Erythroblast (primary cell): ENCODE results near the gene SLC15A3.

Source experiments
- DNase-seq, 2 experiments: peaks; one replicate each; lab custom pipeline; 2025; lab: John Stamatoyannopoulos, UW
- GATA1 ChIP-seq: IDR thresholded peaks from 2 replicates; pipeline ENCODE4 v1.6.1; 2011; ENCODE audit warnings: low read depth, mild to moderate bottlenecking, control low read depth, low read length, moderate library complexity
- POLR2A ChIP-seq: IDR thresholded peaks from 2 replicates; pipeline ENCODE4 v1.6.1; 2011; ENCODE audit warnings: mild to moderate bottlenecking, low read length

Gene SLC15A3

DNA sequence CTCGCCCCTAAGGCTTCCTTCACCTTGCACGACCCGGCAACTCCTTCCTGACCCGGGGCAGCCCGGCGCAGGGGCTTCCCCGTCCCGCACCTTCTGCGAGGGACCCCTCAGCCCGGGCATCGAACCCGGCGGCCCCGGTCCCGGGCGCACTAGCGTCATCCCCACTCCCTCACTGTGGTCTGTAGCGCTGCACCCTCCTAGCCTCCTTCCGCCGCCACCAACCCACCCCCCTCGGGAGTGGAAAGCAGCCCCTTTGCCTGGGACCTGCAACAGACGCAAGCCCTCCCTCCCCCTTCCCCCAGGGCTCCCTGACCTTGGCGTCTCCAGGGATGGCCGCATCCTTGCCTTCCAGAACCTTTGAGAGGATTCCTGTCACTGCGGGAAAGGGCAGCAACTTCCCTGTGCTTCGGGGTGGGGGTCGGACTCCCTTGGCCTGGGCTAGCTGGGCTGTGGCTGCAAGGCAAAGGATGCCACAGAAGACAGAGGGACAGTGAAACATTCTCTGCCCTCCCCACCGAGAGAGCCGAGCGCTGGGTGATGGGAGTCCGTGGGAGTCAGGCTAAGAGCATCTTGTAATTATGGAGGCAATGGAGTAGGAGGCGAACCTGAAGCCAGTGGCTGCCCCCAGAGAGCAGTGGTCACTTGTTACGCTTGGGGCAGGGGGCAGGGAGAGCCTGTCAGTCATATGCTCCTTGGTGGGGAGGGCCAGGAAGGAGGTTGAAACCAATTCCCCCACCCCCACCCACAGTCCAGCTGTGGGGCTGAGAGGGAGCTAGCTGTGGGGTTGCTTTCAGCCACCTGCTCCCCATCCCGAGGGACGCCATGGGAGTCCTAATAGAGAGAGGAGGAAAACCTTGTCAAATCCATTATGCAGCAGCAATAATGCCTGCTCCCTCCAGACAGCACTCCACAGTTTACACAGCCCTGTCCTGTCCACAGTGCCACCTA is 26.8 kb downstream of the SLC15A3 start:
- TF ChIP-seq POLR2A: no peak
- TF ChIP-seq GATA1: no peak
- no peak for DNase-seq

DNA sequence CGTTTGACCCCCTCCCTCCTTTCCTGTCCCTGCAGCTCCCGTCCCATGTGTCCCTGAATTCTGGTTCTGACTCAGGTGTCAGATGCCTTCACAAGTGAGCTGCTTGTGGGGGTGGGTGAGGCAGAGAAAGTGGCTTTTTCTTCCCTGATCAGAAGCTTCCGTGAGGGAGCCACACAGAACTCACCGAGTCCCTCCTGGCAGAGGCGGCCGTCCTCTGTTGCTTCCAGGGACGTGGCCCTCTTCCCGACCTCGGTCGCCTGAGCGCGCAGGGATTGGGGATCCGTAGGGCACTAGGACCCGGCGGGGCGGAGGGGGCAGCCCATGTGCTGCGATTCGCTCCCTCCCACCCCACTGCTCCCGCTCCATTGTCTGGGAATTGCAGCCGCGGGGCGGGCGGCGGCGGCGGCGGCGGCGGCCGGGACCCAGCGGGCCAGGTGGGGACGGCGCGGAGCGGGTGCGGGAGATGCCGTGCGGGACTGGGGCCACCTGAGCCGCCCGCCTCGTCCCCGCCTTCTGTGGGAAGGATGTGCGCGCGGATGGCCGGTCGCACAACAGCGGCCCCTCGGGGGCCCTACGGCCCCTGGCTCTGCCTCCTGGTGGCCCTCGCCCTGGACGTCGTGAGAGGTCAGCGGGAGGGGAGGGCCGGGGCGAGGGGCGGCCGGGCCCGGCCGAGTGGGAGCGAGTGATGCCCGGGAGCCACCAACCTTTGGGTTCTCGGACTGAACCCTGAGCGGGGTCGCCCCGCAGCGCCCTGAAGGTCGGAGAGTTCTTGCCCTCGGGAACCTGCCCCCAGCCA is 27.7 kb downstream of the SLC15A3 start, which contains the start of gene TMEM132A:
Gene TMEM132A (plus strand): TSS at position 351 of the 796 bp plus-strand sequence. CDS start 174 bp downstream, at position 525.
- no peak for DNase-seq
- TF ChIP-seq GATA1 (no peak), POLR2A (no peak)

DNA sequence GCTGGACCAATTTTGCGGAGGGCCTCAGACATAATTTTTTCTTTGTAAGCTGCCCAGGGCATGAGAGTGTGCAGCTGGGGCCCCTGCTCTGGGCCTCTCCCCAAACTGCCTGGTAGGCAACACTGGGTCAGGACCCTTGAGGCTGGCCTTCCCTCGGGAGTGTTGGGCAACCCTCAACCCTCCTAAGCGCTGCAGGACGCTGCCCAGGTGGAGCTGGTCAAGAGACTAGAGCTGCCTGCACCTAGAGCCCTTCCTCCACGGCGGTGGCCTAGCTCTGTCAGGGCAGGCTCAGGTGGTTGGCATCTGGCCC is 28.2 kb downstream of the SLC15A3 start:
- TF ChIP-seq POLR2A (no peak), GATA1 (no peak)
- DNase-seq: no peak

DNA sequence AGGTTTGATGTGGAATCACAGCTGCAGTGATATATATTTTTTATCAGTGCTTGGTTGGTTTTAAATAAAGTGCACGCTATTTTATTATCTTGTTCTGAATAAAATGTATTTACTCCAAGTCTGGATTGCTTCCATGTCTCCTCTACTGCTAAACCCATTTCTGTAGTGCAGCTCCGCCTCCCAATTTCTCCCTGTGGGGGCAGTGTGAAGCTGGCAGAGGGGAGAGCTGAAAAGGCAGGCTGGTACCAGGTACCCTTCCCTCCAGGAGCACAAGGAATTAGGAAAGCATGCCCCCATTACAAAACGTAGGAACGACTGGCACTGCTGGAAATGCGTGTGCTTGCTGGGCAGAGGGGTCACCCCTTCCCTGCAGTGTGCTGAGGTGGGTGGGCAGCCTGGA is 28.6 kb downstream of the SLC15A3 start:
- DNase-seq: no peak
- TF ChIP-seq POLR2A: no peak
- TF ChIP-seq GATA1: no peak

DNA sequence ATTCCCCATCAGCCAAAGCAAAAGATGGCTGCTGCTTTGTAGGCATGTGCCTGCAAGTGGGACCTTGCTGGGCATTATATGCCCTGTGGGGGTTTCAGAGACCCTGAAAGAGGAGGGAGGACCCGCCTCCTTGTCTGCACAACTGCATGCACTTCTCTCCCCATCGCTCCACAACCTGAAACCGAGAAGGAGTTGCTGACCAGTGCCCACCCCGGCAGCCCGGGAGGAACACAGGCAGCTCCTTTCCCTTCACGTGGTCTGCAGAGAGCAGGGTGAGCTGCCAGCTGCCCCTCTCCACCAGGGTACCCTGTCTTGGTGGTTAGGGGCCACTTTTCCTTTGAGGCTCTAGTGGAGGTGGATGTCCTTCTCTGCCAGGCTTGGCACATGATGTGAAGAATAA is 29.1 kb downstream of the SLC15A3 start:
- no peak for DNase-seq
- TF ChIP-seq GATA1 (no peak), POLR2A (no peak)

DNA sequence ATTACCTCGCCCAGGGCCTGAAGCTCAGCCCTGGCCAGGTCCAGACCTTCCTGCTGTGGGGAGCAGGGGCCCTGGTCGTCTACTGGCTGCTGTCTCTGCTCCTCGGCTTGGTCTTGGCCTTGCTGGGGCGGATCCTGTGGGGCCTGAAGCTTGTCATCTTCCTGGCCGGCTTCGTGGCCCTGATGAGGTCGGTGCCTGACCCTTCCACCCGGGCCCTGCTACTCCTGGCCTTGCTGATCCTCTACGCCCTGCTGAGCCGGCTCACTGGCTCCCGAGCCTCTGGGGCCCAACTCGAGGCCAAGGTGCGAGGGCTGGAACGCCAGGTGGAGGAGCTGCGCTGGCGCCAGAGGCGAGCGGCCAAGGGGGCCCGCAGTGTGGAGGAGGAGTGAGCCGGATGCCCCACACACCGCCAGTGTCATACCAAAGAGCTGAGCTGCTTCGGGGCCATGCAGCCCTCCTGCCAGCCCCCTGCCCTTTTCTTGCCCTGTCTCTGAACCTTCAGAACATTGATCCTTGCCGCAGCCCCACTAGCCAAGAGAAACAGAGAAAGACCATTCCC is 30.1 kb downstream of the SLC15A3 start:
- no peak for DNase-seq
- no peak for TF ChIP-seq GATA1
- TF ChIP-seq POLR2A: no peak

DNA sequence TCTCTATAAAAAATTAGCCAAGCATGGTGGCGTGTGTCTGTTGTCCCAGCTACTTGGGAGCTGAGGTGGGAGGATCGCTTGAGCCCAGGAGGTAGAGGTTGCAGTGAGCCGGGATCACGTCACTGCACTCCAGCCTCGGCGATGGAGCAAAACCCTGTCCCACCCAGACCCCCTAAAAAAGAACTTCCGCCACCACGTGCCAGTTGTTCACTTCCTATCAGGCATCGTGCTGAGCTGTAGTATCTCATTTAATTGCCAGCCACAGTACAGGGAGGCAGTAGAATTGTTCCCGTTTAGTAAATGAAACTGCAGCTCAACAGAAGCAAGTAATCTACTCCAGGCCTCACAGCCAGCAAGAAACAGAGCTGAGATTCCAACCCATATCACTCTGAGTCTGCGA is 30.7 kb downstream of the SLC15A3 start:
- DNase-seq: no peak
- TF ChIP-seq POLR2A (no peak), GATA1 (no peak)

DNA sequence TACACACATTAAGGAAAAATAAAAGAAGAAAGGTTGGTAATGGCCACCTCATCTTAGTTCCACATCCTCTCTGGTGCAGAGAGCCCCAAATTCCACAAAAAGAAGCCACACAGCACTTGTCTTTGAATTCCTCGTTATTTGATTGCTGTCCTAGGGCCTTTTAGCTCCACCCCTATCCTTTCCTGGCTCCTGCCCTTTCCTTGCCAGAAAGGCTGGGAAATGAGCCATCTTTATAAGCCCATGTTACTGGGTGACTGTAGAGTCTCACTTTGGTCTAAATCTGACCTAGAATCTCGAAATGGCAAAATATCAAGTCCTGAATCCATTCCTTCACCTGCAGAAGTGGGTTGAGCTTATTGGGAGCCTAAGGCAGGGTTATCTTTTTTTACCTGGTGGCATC is 32.0 kb downstream of the SLC15A3 start:
- TF ChIP-seq GATA1: no peak
- no peak for TF ChIP-seq POLR2A
- DNase-seq: no peak

DNA sequence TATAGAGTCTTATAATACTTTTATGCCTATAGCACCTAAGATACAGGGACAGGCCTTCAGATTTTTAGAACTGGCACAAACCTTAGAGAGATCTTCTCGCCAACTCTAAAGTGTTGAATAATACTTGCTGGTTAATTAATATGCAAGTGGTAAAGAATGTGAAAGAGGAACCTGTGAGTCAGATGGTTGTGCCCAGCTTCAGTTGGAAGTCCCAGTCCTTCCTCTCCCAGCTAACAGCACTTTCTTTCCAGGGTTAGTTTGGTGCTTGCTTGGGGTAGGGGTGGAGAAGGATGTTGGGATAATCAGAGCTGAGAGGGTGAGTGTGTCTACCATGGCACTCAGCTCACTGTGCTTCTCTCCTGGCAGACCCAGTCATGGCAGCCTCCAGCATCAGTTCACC is 32.7 kb downstream of the SLC15A3 start:
- TF ChIP-seq POLR2A (no peak), GATA1 (no peak)
- DNase-seq: no peak

DNA sequence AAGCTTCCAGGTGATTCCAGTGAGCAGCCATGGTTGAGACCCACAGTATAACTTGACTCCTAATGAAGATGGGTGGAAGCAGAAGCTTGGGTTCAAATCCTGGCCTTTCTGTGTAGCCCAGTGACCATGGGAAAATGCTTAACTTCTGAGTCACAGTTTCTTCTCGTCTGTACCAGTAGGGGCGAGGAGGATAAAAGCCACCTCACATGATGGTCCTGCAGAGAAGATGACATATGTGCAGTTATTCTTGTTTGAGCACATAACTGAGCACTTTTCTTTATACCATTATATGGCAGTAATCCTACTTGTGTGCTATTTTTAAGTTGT is 33.1 kb downstream of the SLC15A3 start:
- TF ChIP-seq GATA1 (no peak), POLR2A (no peak)
- no peak for DNase-seq

DNA sequence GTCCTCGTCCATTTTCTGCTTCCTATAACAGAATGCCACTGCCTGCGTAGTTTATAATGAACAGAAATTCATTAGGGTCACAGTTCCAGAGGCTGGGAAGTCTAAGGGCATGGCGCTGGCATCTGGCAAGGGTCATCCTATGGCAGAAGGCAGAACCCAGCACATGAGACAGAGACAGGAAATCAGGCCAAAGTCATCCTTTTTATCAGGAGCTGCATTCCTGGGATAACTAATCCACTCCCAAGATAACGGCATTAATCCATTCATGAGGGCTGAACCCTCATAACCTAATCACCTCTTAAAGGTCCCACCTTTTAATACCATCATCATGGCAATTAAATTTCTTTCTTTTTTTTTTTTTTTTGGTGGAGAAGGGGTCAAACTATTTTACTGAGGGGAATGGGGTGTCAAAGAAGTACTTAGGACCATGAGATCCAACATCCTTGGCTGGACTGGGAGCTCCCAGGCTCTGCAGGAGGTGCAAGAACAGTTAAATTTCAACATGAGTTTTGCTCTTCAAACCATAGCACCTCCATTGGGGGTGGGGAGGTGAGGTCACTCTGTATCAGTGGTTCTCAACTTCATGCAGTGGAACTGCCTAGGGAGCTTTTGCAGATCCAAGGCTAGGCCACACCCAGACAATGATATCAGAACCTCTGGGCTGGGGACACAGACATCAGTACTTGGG is 33.6 kb downstream of the SLC15A3 start:
- TF ChIP-seq GATA1: no peak
- no peak for TF ChIP-seq POLR2A
- DNase-seq: peak; percentile 48 to 68

DNA sequence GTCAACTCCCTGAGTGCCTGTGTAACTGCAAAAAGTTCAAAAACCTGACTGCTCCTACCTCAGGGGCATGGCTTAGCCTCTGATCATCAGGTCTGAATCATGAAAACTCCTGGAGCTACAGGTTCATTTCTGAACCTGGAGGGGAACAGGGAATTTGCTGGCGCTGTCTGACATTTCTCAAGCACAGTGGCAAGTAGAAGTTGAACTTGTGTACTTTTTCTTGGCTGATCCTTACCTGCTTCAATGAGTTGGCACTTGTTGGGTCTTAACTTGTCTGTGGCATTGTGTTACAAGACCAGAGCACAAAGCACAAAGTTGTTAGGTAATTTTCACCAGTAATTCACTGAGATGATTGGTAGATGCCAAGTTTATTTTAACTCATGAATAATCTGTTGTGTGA is 34.7 kb downstream of the SLC15A3 start:
- TF ChIP-seq GATA1 (no peak), POLR2A (no peak)
- no peak for DNase-seq

DNA sequence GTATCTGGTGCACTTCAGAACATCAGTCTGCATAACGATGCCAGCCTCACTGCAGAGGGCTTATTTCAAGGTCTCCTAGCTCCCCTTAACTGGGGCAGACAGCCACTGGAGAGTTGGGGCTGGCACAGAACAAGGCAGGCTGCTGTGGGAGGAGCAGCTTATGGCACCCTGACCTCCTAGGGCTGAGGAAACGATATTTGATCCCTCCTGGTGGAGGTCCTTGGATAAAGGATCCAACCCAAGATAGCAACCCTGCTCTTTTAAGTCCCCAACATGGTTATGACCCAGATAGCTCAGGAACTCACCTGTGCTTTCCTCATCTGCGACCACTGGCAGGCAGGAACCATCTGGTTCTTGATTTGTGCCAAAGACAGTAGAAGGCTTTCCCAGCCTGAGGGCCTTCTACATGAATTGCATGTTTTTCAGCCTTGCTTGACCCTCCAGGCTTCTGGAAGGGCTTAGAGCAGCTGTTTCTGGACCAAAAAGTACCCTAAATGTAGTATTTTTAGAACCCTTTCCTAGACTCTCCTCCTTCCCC is 35.2 kb downstream of the SLC15A3 start:
- no peak for DNase-seq
- TF ChIP-seq POLR2A (no peak), GATA1 (no peak)
